NCI-H510A (cell line): ENCODE data around the gene PANX2.

Source experiments
- DNase-seq: peaks from one replicate; lab custom pipeline; 2025; lab: John Stamatoyannopoulos, UW

Gene PANX2

GRCh38 chr22:50171319-50171964 is 911 bp downstream of the PANX2 start:
- no peak for DNase-seq

GRCh38 chr22:50171965-50172421 is 1.5 kb downstream of the PANX2 start:
- no peak for DNase-seq

- DNase-seq = no peak
Observed at GRCh38 chr22:50173311-50173982, 2.9 kb downstream of the PANX2 start.

- DNase-seq = no peak
Observed at GRCh38 chr22:50173983-50174355, 3.4 kb downstream of the PANX2 start.

- DNase-seq = no peak
Observed at GRCh38 chr22:50174382-50175190, 4.1 kb downstream of the PANX2 start.

GRCh38 chr22:50175191-50175461 is 4.6 kb downstream of the PANX2 start:
- DNase-seq = no peak

- no peak for DNase-seq
Observed at GRCh38 chr22:50175921-50176849, 5.7 kb downstream of the PANX2 start.

GRCh38 chr22:50176850-50177536 is 6.5 kb downstream of the PANX2 start:
- DNase-seq = no peak

- DNase-seq = no peak
Observed at GRCh38 chr22:50177537-50178470, 7.3 kb downstream of the PANX2 start.

- no peak for DNase-seq
Observed at GRCh38 chr22:50178471-50178864, 7.9 kb downstream of the PANX2 start.

GRCh38 chr22:50178871-50179869 is 8.6 kb downstream of the PANX2 start:
- DNase-seq = no peak

- DNase-seq = no peak
Observed at GRCh38 chr22:50179937-50180726, 9.6 kb downstream of the PANX2 start.

GRCh38 chr22:50180727-50181521 is 10.4 kb downstream of the PANX2 start:
- no peak for DNase-seq

GRCh38 chr22:50182176-50183081 is 11.9 kb downstream of the PANX2 start:
- DNase-seq = no peak

GRCh38 chr22:50183141-50183971 is 12.8 kb downstream of the PANX2 start:
- no peak for DNase-seq
